GM13977 (cell line): ENCODE data around the gene BFSP2.

Experiments used
- DNase-seq: peaks from one replicate; pipeline ENCODE4 v3.0.0; 2012; ENCODE audit warnings: low spot score
- in situ Hi-C: fragments of 300-500 bp; cut with MboI; formaldehyde crosslinking; loops from one replicate; pipeline ENCODE4 v1.12.0; 2022; ENCODE audit warnings: low sequenced_read_pairs, low pct_unique_long_range_greater_than_20kb, mixed read lengths, inconsistent platforms; ENCODE audit not compliant: unreplicated experiment
- TF ChIP-seq, protein P1 (sequence below): IDR thresholded peaks from 2 replicates; pipeline ENCODE4 v1.5.1; 2012; ENCODE audit warnings: mild to moderate bottlenecking, control low read depth; ENCODE audit not compliant: insufficient read depth; ENCODE audit errors: extremely low read depth, missing control alignments

Gene BFSP2

GRCh38 chr3:133424937-133425869 is 25.3 kb downstream of the BFSP2 start:
- no peak for DNase-seq
- TF ChIP-seq, protein P1, sequence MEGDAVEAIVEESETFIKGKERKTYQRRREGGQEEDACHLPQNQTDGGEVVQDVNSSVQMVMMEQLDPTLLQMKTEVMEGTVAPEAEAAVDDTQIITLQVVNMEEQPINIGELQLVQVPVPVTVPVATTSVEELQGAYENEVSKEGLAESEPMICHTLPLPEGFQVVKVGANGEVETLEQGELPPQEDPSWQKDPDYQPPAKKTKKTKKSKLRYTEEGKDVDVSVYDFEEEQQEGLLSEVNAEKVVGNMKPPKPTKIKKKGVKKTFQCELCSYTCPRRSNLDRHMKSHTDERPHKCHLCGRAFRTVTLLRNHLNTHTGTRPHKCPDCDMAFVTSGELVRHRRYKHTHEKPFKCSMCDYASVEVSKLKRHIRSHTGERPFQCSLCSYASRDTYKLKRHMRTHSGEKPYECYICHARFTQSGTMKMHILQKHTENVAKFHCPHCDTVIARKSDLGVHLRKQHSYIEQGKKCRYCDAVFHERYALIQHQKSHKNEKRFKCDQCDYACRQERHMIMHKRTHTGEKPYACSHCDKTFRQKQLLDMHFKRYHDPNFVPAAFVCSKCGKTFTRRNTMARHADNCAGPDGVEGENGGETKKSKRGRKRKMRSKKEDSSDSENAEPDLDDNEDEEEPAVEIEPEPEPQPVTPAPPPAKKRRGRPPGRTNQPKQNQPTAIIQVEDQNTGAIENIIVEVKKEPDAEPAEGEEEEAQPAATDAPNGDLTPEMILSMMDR, result no peak
- in situ Hi-C loops, result no loop called here

DNA sequence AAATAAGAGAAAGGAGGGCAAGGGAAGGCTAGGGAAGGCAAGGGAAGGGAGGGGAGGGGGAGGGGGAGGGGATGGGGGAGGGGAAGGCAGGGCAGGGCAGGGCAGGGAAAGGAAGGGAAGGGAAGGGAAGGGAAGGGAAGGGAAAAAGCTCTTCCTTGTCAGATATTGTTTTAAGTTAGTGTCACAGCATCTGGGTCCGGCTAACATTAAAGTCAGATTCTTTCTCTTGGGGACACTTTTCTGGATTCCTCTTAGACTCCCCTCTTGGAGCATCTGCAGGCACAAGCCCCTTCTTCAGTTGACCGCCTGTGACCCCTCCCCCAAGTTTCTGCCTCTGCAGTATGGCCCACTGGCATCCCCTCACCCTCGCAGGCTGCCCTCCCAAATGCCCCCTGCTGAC is 26.0 kb downstream of the BFSP2 start:
- in situ Hi-C loops, result no loop called here
- TF ChIP-seq, protein P1, result no peak
- DNase-seq, result no peak

DNA sequence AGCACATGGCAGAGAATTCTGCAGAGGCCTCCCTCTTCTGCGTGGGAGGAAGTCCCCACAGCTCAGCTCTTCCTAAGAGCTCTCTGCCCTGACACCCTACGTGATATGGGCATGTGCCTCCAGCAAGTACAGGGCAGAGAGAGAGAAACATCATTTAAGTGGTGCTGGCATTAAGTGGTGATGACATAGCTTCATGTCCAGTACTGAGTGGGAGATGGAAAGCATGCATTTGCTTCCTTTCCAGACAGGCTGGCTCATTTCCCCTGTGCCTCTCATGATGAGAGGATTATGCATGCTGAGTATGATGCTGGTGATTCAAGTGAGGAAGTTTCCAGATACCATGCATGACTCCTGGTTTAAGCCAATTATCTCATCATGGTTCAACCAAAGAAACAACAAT is 26.9 kb downstream of the BFSP2 start:
- TF ChIP-seq, protein P1, result no peak
- in situ Hi-C loops, result no loop called here
- DNase-seq, result no peak

DNA sequence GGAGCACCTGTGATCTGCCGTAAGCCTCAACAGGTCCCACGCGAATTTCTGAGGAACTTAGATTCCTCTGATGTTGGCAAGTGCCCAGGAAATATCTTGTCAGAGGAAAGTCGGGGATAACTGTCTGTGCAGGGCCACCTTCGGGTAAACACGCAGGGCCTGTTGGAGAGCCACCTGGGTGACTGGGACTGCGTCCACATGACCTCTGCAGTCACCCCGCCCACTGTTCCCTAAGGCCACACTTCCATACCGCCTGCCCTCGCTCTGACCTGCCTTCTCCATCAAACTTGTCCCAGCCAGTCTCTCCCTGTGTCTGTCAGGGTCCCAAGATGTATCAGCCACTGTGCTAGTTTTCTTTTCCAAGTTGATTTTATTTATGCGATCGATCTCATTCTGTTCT is 28.7 kb downstream of the BFSP2 start:
- in situ Hi-C loops, result no loop called here
- TF ChIP-seq, protein P1, result no peak

DNA sequence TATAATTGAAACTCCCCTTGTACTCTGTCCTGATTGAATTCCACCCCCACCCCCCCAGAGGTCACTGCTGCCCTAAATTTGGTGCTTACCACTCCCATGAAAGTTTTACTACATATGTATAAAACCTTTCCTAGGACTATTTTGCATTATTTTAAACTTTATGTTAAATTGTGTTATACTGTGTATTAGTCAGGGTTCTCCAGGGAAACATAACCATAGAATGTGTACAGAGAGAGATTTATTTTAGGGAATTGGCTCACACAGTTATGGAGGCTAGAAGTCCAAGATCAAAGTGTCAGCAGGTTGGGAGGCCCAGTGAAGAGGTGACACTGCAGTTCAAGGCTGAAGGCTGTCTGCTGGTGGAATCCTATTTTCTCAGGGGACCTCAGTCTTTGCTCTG is 29.2 kb downstream of the BFSP2 start:
- DNase-seq, result no peak
- TF ChIP-seq, protein P1, result no peak
- in situ Hi-C loops, result no loop called here

More for the DNA sequence above, 28.7 kb downstream of the BFSP2 start:
- DNase-seq, result no peak

GRCh38 chr3:133439563-133439962 is 39.7 kb downstream of the BFSP2 start:
- TF ChIP-seq, protein P1, result no peak
- no peak for DNase-seq
- in situ Hi-C loops, result no loop called here
